MG63 (cell line): ENCODE measurements around the gene SSTR4. TPM values are rescaled to one million over a fixed set of nuclear protein-coding genes. Genes with fewer than 3 reads are reported as not detected.
"Not testable (repeated sequence)": the region's sequence is repeated elsewhere in the genome, so short reads cannot be mapped to it uniquely, and the experiment has no call there.

Source experiments
- DNase-seq: peaks from one replicate; pipeline ENCODE4 v3.0.0-alpha.2; 2020
- H3K27me3 ChIP-seq: fragments of 250-450 bp; sonication (Bioruptor Pico); 2 replicates; pipeline ENCODE4 v1.5.1; 2020; ENCODE audit warnings: mild to moderate bottlenecking, moderate library complexity
- H3K36me3 ChIP-seq: fragments of 250-450 bp; sonication (Bioruptor Pico); 2 replicates; pipeline ENCODE4 v1.5.1; 2020; ENCODE audit warnings: mild to moderate bottlenecking, moderate library complexity
- H3K4me3 ChIP-seq: fragments of 250-450 bp; sonication (Bioruptor Pico); 2 replicates; pipeline ENCODE4 v1.5.1; 2020; ENCODE audit warnings: mild to moderate bottlenecking, moderate library complexity
- H3K9me3 ChIP-seq: fragments of 250-450 bp; sonication (Bioruptor Pico); 2 replicates; pipeline ENCODE4 v1.5.1; 2020; ENCODE audit warnings: mild to moderate bottlenecking, moderate library complexity
- total RNA-seq: library from RNA; depleted of rRNA; stranded (reverse); fragments of >200 nt; shearing (Covaris generic); gene quantifications from 2 replicates; pipeline ENCODE4 v1.2.3, GENCODE V29; 2014; ENCODE audit warnings: low replicate concordance

The SSTR4 gene
- total RNA-seq, 1 experiment from 2014 or later, result not detected

GRCh38 chr20:23010096-23010495 lies 25.0 kb upstream of the SSTR4 start:
- no peaks in the 10 kb centered on the region for H3K9me3 ChIP-seq
- DNase-seq, result no peak
- H3K4me3 ChIP-seq, result no peak overlapping the region
- no peaks in the 10 kb centered on the region for H3K27me3 ChIP-seq
- no peaks in the 10 kb centered on the region for H3K36me3 ChIP-seq

DNA sequence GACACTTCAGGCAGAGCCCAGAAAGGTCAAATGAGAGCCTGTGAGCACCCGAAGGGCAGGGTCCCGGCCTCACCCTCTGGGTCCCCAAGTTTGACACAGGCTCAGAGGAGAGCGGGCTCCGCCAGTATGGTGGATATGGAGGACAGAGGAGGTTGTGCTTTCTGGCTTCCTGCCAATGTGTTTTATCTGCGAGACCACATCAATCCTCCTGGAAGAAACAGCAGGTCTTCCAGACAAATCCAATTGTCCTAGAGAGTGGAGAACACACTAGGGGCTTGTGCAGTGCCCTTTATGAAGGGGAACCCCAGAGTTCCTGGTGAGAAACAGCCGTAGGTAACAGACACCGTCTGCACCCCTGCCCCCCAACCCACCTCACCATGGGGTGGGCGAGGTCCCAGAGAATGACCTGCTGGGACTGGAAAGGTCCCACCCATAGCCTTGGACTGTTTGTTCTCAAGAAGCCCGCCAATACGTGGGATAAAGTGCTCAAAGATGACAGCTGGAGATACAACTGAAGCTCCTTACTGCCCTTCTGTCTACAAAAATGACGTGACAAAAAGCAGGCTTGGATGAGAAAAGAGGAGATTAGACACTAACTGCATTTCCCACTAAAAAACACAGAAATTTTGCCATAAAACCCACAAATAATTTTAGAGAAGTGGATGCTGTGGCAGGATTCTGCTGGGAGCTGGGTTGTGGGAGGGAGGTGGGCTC lies 23.9 kb upstream of the SSTR4 start:
- Histone ChIP-seq H3K36me3 (no peaks in the 10 kb centered on the region), H3K4me3 (no peak overlapping the region), H3K27me3 (no peaks in the 10 kb centered on the region), H3K9me3 (no peaks in the 10 kb centered on the region)
- DNase-seq, result no peak

GRCh38 chr20:23013429-23013828 lies 21.7 kb upstream of the SSTR4 start:
- Histone ChIP-seq H3K9me3 (no peaks in the 10 kb centered on the region), H3K4me3 (no peak overlapping the region), H3K27me3 (no peaks in the 10 kb centered on the region), H3K36me3 (no peaks in the 10 kb centered on the region)
- DNase-seq, result no peak

- Histone ChIP-seq H3K4me3 (no peak overlapping the region), H3K27me3 (no peaks in the 10 kb centered on the region), H3K9me3 (no peaks in the 10 kb centered on the region), H3K36me3 (no peaks in the 10 kb centered on the region)
- no peak for DNase-seq
Measured at GRCh38 chr20:23017516-23017915, 17.6 kb upstream of the SSTR4 start.

DNA sequence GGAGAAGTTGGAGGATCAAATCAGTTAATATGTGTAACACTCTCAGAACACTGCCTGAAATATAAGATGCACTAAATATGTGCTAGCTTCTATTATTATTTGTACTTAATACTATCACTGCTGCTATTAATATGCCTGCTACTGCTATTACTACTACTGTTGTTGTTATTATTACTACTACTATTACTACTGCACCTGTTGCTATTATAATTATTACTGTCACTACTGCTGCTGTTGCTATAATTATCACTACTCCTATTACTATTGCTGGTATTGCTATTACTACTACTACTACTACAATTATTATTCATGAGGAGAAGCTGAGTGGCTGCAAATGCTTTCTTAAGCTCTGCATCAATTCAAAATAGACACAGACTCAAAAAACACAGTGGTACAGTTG lies 16.7 kb upstream of the SSTR4 start:
- H3K9me3 ChIP-seq, result no peaks in the 10 kb centered on the region
- DNase-seq, result no peak
- H3K4me3 ChIP-seq, result no peak overlapping the region
- H3K27me3 ChIP-seq, result no peaks in the 10 kb centered on the region
- no peaks in the 10 kb centered on the region for H3K36me3 ChIP-seq

- no peak for DNase-seq
- no peak overlapping the region for H3K4me3 ChIP-seq
- H3K36me3 ChIP-seq, result no peaks in the 10 kb centered on the region
- H3K9me3 ChIP-seq, result no peaks in the 10 kb centered on the region
- no peaks in the 10 kb centered on the region for H3K27me3 ChIP-seq
Measured at GRCh38 chr20:23018941-23019340, 16.2 kb upstream of the SSTR4 start.

GRCh38 chr20:23019403-23019802 lies 15.7 kb upstream of the SSTR4 start:
- no peaks in the 10 kb centered on the region for H3K36me3 ChIP-seq
- H3K9me3 ChIP-seq, result no peaks in the 10 kb centered on the region
- DNase-seq, result no peak
- no peaks in the 10 kb centered on the region for H3K27me3 ChIP-seq
- H3K4me3 ChIP-seq, result no peak overlapping the region

GRCh38 chr20:23020230-23021018 lies 14.7 kb upstream of the SSTR4 start:
- no peak for DNase-seq
- Histone ChIP-seq H3K4me3 (no peak overlapping the region), H3K27me3 (no peaks in the 10 kb centered on the region), H3K9me3 (no peaks in the 10 kb centered on the region), H3K36me3 (no peaks in the 10 kb centered on the region)

DNA sequence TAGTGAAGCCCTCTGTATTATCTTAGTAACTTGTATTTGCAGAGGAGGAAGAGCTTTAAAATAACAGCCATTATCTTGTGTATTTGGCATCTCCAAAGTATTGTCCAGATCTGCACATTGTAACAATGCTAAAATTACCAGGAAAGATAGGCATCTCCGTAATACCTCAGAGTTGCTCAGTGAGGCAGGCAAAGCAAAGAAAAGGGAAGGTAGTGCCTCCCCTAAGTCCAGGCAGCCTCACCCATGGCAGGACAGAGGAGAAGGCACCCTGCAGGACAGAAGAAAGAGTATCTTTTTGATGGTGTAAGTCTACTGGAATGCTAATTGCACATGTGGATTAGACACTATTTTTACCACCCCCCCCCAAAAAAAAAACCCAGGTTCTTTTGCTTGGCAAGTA lies 13.6 kb upstream of the SSTR4 start:
- H3K27me3 ChIP-seq, result no peaks in the 10 kb centered on the region
- no peaks in the 10 kb centered on the region for H3K9me3 ChIP-seq
- no peak overlapping the region for H3K4me3 ChIP-seq
- DNase-seq, result no peak
- no peaks in the 10 kb centered on the region for H3K36me3 ChIP-seq

DNA sequence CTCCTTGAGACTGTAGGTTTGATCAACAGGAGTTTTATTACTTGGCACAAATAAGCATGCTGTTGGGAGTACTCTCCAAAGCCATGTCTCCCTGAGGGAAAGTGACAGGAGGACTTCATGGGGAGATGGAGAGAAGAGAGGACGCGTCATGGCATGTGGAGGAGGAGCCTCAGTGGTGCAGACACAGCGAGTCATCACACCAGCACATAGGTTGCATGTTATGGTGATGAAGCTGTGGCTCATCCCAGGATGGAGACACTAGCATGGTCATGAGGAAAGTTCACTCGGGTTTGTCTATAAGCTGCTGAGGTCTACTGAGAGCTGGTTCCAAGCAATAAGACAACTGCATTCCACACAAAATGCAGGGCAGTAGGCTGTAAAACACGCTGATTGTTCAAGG lies 13.2 kb upstream of the SSTR4 start:
- DNase-seq, result no peak
- no peaks in the 10 kb centered on the region for H3K9me3 ChIP-seq
- no peaks in the 10 kb centered on the region for H3K27me3 ChIP-seq
- H3K4me3 ChIP-seq, result no peak overlapping the region
- no peaks in the 10 kb centered on the region for H3K36me3 ChIP-seq

GRCh38 chr20:23022849-23023248 lies 12.3 kb upstream of the SSTR4 start:
- Histone ChIP-seq H3K36me3 (no peaks in the 10 kb centered on the region), H3K9me3 (no peaks in the 10 kb centered on the region), H3K4me3 (no peak overlapping the region), H3K27me3 (no peaks in the 10 kb centered on the region)
- DNase-seq, result no peak

DNA sequence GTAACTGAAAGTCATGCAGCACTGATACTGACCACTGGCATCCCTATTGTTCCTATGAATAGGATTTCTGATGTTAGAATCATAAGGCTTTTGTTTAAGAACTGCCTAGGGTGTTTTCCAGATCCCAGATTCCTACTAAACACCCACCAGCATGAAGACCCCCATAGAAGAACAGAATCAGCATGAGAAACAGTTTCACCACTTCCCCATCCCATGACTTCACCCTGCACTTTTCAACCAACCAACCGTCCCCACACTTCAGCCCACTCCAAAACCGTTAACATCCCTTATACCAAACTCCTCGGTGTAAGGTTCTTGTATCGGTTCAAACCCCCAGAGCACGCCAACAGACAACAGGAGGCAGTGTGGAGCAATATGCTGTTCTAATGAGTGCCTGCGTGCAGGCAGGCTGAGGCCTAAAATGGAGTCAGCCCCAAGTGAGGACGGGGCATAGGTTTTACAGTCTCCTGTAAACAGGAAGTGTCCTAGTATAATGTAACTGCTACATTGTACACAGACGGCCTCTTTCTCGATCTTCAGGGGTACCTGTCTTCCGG lies 11.4 kb upstream of the SSTR4 start:
- DNase-seq, result no peak
- Histone ChIP-seq H3K9me3 (no peaks in the 10 kb centered on the region), H3K27me3 (no peaks in the 10 kb centered on the region), H3K4me3 (no peak overlapping the region), H3K36me3 (no peaks in the 10 kb centered on the region)

DNA sequence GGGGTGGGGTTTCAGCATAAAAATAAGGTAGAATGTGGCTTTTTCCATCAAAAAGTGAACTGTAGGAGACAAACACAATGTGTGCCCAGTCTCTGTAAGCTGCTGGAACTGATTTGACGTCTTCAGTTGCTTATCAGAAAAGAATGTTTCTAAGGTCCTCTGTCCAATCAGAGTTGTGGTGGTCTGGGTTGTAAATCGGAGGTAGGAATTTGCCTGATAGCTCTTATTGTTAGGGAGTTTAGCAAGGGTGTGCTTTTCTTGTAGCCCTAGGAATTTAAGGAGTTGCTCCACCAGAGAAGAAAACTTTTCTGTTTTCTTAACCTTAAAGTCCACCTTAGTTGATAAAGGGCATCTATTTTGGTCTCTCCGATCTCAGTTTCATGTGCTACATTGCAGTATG lies 10.4 kb upstream of the SSTR4 start:
- H3K9me3 ChIP-seq, result no peaks in the 10 kb centered on the region
- H3K27me3 ChIP-seq, result no peaks in the 10 kb centered on the region
- no peak for DNase-seq
- H3K4me3 ChIP-seq, result no peak overlapping the region
- H3K36me3 ChIP-seq, result no peaks in the 10 kb centered on the region

DNA sequence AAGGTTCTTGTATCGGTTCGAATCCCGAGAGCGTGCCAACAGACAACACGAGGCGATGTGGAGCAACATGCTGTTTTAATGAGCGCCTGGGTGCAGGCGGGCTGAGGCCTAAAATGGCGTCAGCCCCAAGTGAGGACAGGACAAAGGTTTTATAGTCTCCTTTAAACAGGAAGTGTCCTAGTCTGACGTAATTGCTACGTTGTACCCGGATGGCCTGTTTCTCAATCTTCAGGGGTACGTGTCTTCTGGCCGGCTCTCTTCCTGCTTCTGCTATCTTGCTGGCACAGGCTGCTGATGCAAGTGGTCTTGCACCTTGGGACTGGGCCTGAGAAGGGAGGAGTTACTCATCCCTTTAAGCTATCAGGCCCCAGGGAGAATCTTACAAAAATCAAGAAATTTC lies 9.6 kb upstream of the SSTR4 start:
- H3K9me3 ChIP-seq, H3K36me3 ChIP-seq, H3K4me3 ChIP-seq, H3K27me3 ChIP-seq, DNase-seq: not testable (repeated sequence)

DNA sequence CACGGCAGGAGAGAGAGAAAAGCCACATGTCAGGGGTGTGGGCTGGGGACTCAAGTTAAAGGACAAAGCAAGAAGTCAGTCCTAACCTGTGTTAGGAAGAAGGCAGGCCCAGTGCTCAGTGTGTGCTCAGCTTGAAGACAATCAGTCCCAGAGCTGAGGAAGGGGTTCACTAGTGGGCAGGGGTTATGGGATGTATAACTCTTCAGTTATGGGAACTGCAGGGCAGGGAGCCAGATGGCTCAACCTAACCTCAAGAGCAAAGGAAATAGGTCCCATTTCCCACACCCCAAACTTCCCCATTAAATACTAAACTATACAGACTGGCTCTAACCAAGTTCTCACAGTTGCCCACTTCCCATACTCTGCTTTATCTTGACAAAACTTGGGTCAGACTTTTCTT lies 7.4 kb upstream of the SSTR4 start:
- no peaks in the 10 kb centered on the region for H3K9me3 ChIP-seq
- no peaks in the 10 kb centered on the region for H3K27me3 ChIP-seq
- H3K4me3 ChIP-seq, result no peak overlapping the region
- DNase-seq, result no peak
- no peaks in the 10 kb centered on the region for H3K36me3 ChIP-seq

DNA sequence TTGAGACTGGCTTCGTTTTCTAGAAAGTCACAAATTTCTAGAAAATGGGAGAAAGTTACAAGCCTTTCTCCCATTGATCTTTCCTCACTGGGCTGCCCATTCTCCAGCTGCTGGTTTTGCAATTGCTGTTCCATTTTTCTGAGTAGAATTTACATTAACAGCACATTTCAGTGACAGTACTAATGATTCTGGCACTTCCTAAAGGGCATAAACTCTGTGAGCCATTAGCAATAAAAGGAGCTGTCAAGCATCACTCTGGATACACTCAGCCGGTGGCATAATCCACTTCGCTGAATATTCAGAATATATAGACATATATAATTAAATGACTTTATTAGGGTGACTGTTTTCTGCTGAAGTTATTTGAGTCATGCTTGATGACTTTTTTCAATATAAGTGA lies 6.7 kb upstream of the SSTR4 start:
- Histone ChIP-seq H3K36me3 (no peaks in the 10 kb centered on the region), H3K9me3 (no peaks in the 10 kb centered on the region), H3K27me3 (no peaks in the 10 kb centered on the region), H3K4me3 (no peak overlapping the region)
- DNase-seq, result no peak

GRCh38 chr20:23029324-23029723 lies 5.8 kb upstream of the SSTR4 start:
- Histone ChIP-seq H3K36me3 (no peaks in the 10 kb centered on the region), H3K9me3 (no peaks in the 10 kb centered on the region), H3K4me3 (no peak overlapping the region), H3K27me3 (no peaks in the 10 kb centered on the region)
- DNase-seq, result no peak

- Histone ChIP-seq H3K4me3 (no peak overlapping the region), H3K9me3 (no peaks in the 10 kb centered on the region), H3K36me3 (no peaks in the 10 kb centered on the region), H3K27me3 (no peaks in the 10 kb centered on the region)
- no peak for DNase-seq
Measured at GRCh38 chr20:23031346-23031745, 3.8 kb upstream of the SSTR4 start.
